ENCODE measurements around the gene ABCA10. TPM values are rescaled to one million over a fixed set of nuclear protein-coding genes. Genes with fewer than 3 reads are reported as not detected.

Gene ABCA10
- total RNA-seq, 4 donors from 2014 or later, result 0.23 to 7.8 (median 1.9) TPM

DNA sequence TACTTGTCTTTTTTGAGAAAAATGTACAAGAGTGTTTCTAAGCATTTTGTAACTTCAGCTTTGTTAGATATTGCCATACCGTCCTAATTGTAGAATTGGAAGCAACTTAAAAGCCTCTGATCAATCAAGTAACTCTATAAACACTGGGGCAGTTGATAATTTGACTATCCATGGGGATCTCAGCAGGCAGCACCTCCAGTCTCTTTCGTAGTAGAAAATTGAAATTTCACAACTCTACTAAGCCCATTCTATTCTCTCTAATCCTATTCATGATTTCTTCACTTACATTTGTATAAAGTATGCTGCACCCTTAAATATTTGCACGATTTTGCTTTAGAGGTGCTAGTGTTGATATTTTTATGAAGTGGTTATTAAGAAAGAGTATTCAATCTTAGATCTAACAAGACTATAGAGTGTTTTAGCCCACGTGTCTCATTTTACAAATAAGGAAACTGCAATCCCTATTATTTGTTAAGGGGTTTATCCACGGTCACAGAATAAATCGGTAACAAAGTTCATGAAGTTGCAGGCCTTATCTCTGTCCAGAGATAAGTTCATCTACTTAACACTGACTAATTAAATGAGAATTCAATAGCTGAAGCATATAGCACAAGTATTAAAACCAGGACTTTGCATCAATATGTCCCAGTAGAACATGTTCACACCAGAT is 97.9 kb downstream of the ABCA10 start:
- intact Hi-C loops (cut with DNase I), result no loop called here
- no peak for DNase-seq
- WGBS, 2 donors, result 72 to 78% methylated on average over 6 of the region's 6 CpGs
- H3K27ac ChIP-seq, result no peak overlapping the region
- H3K4me3 ChIP-seq, result no peak overlapping the region
- peaks cover 0 to 8% (median 0%) of the 10 kb centered on the region in 3 donors for H3K36me3 ChIP-seq
- H3K4me1 ChIP-seq, result no peaks in the 10 kb centered on the region
- no peaks in the 10 kb centered on the region for H3K27me3 ChIP-seq
- no peaks in the 10 kb centered on the region for H3K9me3 ChIP-seq
- TF ChIP-seq CTCF (IDR thresholded peaks at IDR 0.05) (no peak), POLR2A (IDR thresholded peaks at IDR 0.05) (no peak)

DNA sequence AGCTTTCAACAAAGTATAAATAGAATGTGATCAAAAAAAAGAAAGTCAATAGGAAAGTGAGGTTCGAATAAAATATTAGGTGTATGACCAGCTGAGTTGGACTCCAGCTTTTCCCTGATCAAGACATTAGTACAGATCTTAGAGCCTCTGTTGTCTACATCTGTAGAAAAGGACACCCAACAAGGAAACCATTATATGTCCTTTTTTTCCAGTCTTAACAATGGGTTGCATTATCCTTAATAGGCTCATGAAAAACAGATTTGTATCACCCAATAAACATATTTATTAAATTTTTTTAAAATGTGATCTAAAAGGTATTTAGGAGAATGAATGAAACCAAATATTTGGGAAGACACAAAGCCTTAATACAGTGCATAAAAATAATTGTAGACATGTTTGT is 105.0 kb downstream of the ABCA10 start:
- Histone ChIP-seq H3K4me3 (no peak overlapping the region), H3K4me1 (peaks cover 0 to under 1% (median 0%) of the 10 kb centered on the region in 3 donors), H3K27ac (no peak overlapping the region), H3K36me3 (no peaks in the 10 kb centered on the region), H3K9me3 (no peaks in the 10 kb centered on the region), H3K27me3 (no peaks in the 10 kb centered on the region)
- intact Hi-C loops (cut with DNase I), result no loop called here
- WGBS, 2 donors, result 72 to 81% methylated on average over 1 of the region's 1 CpG
- DNase-seq, result no peak
- no peak for TF ChIP-seq CTCF (IDR thresholded peaks at IDR 0.05)
- no peak for TF ChIP-seq POLR2A (IDR thresholded peaks at IDR 0.05)

DNA sequence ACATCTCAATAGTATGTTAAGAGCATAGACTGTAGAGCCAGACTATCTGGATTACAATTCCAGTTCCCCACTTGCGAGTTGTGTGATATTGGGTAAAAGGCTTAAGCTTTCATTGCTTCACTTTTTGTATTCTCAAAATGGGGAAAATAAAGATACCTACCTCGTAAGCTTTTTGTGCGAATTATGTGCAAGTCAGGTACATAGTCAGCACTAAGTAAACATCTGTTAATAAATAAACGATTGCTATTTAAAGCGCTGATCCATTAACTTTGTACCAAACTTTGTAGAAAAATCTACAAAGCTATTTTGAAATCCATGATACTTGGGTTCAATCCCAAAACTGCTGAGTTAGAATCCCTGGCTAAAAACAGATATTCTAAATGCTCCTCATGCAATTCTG is 106.6 kb downstream of the ABCA10 start:
- H3K4me3 ChIP-seq, result no peak overlapping the region
- no peak for DNase-seq
- TF ChIP-seq CTCF (IDR thresholded peaks at IDR 0.05) (no peak), POLR2A (IDR thresholded peaks at IDR 0.05) (no peak)

GRCh38 chr17:69117855-69118784 is 110.5 kb downstream of the ABCA10 start:
- TF ChIP-seq CTCF (IDR thresholded peaks at IDR 0.05), result no peak
- TF ChIP-seq POLR2A (IDR thresholded peaks at IDR 0.05), result no peak
- Histone ChIP-seq H3K4me3 (no peak overlapping the region), H3K27ac (peak overlapping the region in 1 of 4 donors; percentile 18), H3K27me3 (no peaks in the 10 kb centered on the region), H3K9me3 (no peaks in the 10 kb centered on the region), H3K36me3 (no peaks in the 10 kb centered on the region), H3K4me1 (peaks cover 0 to 9% (median 0%) of the 10 kb centered on the region in 3 donors)
- intact Hi-C loops (cut with DNase I), result no loop called here
- 36 to 39% methylated on average over 2 of the region's 2 CpGs for WGBS, 2 donors
- no peak for DNase-seq

More for the DNA sequence above, 106.6 kb downstream of the ABCA10 start:
- no peaks in the 10 kb centered on the region for H3K9me3 ChIP-seq
- no peak overlapping the region for H3K27ac ChIP-seq
- WGBS, 2 donors, result 94% methylated on average over 5 of the region's 5 CpGs
- intact Hi-C loops (cut with DNase I), result no loop called here
- H3K27me3 ChIP-seq, result no peaks in the 10 kb centered on the region
- peaks cover 0 to 9% (median 0%) of the 10 kb centered on the region in 3 donors for H3K4me1 ChIP-seq
- H3K36me3 ChIP-seq, result no peaks in the 10 kb centered on the region

- H3K27me3 ChIP-seq, result no peaks in the 10 kb centered on the region
- no peak overlapping the region for H3K27ac ChIP-seq
- H3K36me3 ChIP-seq, result peaks cover 0 to 4% (median 0%) of the 10 kb centered on the region in 3 donors
- H3K4me3 ChIP-seq, result no peak overlapping the region
- intact Hi-C loops (cut with DNase I), result no loop called here
- DNase-seq, result no peak
- WGBS, 2 donors, result 68 to 69% methylated on average over 1 of the region's 1 CpG
- TF ChIP-seq CTCF (IDR thresholded peaks at IDR 0.05), result no peak
- TF ChIP-seq POLR2A (IDR thresholded peaks at IDR 0.05), result no peak
- H3K9me3 ChIP-seq, result no peaks in the 10 kb centered on the region
- no peaks in the 10 kb centered on the region for H3K4me1 ChIP-seq
Measured at GRCh38 chr17:69111794-69112193, 116.8 kb downstream of the ABCA10 start.

Data from esophagus squamous epithelium (tissue), 5 donors.